ENCODE results near the gene MIOX. TPM values are rescaled to one million over a fixed set of nuclear protein-coding genes. Genes with fewer than 3 reads are reported as not detected.

Gene MIOX
- total RNA-seq, 1 donor from 2014 or later: 0.29 TPM

DNA sequence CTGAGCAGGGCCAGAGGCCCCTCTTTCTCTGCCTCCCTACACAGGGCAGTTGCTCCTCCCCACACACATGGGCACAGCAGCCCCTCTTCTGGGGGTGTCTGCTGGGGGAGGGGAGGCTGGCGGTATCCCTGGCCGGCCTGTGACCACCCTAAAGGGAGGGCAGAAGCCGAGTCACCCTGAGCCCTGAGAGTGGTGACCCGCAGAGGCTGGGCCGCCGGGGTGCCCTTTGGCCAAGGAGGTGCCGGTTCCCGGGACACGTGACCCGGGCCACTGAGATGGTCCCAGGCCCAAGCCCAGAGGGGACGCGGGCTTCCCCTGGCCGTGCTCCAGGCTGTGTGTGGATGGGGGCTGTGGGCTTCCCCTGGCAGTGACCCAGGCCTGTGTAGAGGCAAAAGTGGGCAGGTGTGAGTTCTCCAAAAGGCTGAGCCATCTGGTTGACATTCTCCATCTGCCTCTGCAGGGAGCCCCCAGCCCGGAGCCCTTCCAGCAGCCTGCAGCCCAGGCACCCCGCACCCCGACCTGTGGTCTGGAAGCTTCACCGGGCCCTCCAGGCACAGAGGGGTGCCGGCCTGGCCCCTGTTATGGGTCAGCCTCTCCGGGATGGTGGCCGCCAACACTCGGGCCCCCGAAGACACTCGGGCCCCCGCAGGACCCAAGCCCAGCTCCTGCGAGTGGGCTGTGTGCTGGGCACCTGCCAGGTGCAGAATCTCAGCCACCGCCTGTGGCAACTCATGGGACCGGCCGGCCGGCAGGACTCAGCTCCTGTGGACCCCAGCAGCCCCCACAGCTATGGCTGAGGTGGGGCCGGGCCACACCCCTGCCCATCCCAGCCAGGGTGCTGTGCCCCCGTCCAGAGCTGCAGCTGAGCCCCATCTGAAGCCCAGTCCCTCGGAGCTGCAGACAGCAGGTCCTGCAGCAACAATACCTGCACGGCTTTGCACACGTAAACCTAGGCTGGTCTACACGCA is 4.3 kb upstream of the MIOX start:
- Mint-ChIP-seq H3K9me3 (no peaks in the 10 kb centered on the region), H3K4me1 (ENCODE audit: low read depth) (peaks cover 4% of the 10 kb centered on the region), H3K27me3 (ENCODE audit: insufficient read depth) (peaks cover 18% of the 10 kb centered on the region), H3K4me3 (peak overlapping the region; percentile 83), H3K36me3 (ENCODE audit: low read depth) (no peaks in the 10 kb centered on the region), H3K27ac (no peak overlapping the region)
- no peak for DNase-seq (ENCODE audit: low spot score)
- intact Hi-C loops (cut with micrococcal nuclease): no loop called here

DNA sequence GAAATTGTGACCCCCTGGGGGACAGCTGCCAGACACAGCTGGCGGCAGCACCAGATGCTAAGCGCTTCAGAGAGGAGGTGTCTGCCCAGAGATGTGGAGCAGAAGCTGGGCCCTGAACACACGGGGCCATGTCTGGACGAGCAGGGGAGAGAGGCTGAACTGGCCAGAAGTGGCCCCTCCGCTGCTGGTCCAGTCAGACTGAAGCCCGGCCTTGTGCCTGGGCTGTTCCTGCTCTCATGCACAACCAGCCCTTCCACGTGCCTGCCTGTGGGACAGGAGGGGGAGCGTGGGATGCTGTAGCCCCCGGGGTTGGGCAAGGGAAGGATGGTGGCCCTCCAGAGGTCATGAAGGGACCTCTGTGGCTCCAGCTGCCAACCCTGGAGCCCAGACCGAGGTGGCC is 3.6 kb upstream of the MIOX start:
- no peaks in the 10 kb centered on the region for H3K36me3 Mint-ChIP-seq (ENCODE audit: low read depth)
- DNase-seq (ENCODE audit: low spot score): no peak
- intact Hi-C loops (cut with micrococcal nuclease): no loop called here
- peaks cover 18% of the 10 kb centered on the region for H3K27me3 Mint-ChIP-seq (ENCODE audit: insufficient read depth)
- peaks cover 4% of the 10 kb centered on the region for H3K4me1 Mint-ChIP-seq (ENCODE audit: low read depth)
- no peaks in the 10 kb centered on the region for H3K9me3 Mint-ChIP-seq
- peak overlapping the region; percentile 53 for H3K4me3 Mint-ChIP-seq
- no peak overlapping the region for H3K27ac Mint-ChIP-seq

DNA sequence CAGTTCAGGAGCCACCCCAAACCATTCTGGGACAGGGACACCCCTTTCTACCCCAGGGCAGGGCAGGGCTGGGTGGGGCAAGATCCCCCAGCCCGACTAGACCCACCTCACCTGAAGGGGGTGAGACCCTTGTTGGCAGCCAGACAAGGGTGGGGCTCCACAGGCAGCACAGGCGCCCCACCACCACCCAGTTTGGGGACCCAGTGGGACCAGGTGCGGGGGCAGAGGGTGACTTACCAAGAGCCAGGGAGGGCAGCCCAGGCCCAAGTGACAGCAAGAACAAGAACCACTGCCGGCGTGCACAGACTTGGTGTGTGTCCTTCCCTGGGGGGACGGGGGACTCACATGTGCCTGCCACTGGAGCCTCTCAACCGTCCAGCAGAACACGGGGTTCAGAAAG is 3.1 kb upstream of the MIOX start:
- H3K27ac Mint-ChIP-seq: no peak overlapping the region
- intact Hi-C loops (cut with micrococcal nuclease): no loop called here
- peaks cover 4% of the 10 kb centered on the region for H3K4me1 Mint-ChIP-seq (ENCODE audit: low read depth)
- H3K9me3 Mint-ChIP-seq: no peaks in the 10 kb centered on the region
- no peak for DNase-seq (ENCODE audit: low spot score)
- H3K4me3 Mint-ChIP-seq: peak overlapping the region; percentile 53
- H3K36me3 Mint-ChIP-seq (ENCODE audit: low read depth): no peaks in the 10 kb centered on the region
- H3K27me3 Mint-ChIP-seq (ENCODE audit: insufficient read depth): peaks cover 16% of the 10 kb centered on the region

GRCh38 chr22:50483977-50484853 is 2.4 kb upstream of the MIOX start:
- intact Hi-C loops (cut with micrococcal nuclease): no loop called here
- Mint-ChIP-seq H3K4me1 (ENCODE audit: low read depth) (peaks cover 4% of the 10 kb centered on the region), H3K36me3 (ENCODE audit: low read depth) (no peaks in the 10 kb centered on the region), H3K4me3 (peak overlapping the region; percentile 53), H3K9me3 (no peaks in the 10 kb centered on the region), H3K27ac (no peak overlapping the region), H3K27me3 (ENCODE audit: insufficient read depth) (peaks cover 14% of the 10 kb centered on the region)
- DNase-seq (ENCODE audit: low spot score): no peak

DNA sequence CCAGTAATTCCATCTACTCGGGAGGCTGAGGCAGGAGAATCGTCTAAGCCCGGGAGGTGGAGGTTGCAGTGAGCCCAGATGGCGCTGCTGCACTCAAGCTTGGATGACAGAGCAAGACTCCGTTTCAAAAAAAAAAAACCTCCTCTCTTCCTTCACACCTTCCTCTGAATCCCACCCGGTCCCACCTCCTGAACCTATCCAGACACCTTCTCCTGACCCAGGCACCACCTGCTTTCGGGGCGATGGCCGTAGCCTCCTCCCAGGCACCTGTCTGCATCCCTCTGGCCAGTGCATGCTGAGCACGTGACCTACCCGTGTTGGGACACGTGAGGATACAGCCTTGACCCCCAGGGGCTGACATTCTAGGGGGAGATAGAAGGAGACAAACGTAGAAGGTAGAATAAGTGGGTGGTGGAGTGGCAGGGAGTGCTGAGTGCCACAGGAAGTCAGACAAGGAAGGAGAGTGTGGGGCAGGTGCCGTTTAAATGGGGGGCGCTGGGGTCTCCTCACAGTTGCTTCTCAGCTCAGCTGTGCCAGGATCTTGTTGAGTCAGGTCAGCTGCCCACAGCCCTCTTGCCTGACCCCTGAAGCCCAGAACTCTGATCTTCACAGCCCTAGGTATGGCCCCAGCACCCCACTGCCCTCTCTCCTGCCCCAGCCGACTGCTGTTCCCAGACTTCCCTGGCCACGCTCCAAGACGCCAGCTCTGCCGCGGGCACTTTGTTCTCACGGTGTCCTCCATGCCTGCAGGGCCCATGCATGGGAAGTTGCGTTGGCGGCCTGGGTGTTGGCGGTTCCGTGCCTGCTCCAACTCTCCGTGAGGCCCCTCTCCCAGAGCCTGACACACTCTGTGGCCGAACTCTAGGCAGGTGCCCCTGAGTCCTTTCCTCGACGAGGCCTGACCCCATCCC is 1.2 kb upstream of the MIOX start:
- Mint-ChIP-seq H3K9me3 (no peaks in the 10 kb centered on the region), H3K27me3 (ENCODE audit: insufficient read depth) (peaks cover 4% of the 10 kb centered on the region), H3K4me1 (ENCODE audit: low read depth) (no peaks in the 10 kb centered on the region), H3K36me3 (ENCODE audit: low read depth) (no peaks in the 10 kb centered on the region), H3K4me3 (no peak overlapping the region), H3K27ac (no peak overlapping the region)
- intact Hi-C loops (cut with micrococcal nuclease): no loop called here
- DNase-seq (ENCODE audit: low spot score): no peak

GRCh38 chr22:50487290-50488005 is 789 bp downstream of the MIOX start:
- no peaks in the 10 kb centered on the region for H3K36me3 Mint-ChIP-seq (ENCODE audit: low read depth)
- DNase-seq (ENCODE audit: low spot score): no peak
- peaks cover 7% of the 10 kb centered on the region for H3K4me1 Mint-ChIP-seq (ENCODE audit: low read depth)
- H3K27ac Mint-ChIP-seq: no peak overlapping the region
- no peak overlapping the region for H3K4me3 Mint-ChIP-seq
- intact Hi-C loops (cut with micrococcal nuclease): no loop called here
- peaks cover 2% of the 10 kb centered on the region for H3K27me3 Mint-ChIP-seq (ENCODE audit: insufficient read depth)
- H3K9me3 Mint-ChIP-seq: no peaks in the 10 kb centered on the region

DNA sequence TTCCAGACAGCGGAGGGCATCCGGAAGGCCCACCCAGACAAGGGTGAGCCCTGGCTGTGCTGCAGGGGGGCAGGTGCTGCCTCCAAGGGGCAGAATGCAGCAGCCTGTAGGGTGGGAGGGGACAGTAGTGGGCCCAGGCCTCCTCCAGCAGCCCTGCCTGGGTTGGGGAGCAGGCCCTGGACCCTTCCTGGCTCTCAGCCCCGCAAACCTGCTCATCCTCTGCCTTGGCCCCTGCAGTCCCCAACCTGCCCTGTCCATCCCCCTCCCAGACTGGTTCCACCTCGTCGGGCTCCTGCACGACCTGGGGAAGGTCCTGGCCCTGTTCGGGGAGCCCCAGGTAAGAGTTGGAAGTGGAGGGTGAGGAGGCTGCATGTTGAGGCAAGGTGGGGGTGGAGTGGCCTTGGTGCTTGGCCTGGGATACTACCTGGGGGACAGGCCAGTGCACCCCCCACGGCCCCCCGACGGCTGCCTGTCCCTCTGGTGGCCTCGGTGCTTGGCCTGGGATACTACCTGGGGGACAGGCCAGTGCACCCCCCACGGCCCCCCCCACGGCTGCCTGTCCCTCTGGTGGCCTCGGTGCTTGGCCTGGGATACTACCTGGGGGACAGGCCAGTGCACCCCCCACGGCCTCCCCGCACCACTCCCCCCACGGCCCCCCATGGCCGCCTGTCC is 1.5 kb downstream of the MIOX start:
- no peak overlapping the region for H3K27ac Mint-ChIP-seq
- intact Hi-C loops (cut with micrococcal nuclease): no loop called here

DNA sequence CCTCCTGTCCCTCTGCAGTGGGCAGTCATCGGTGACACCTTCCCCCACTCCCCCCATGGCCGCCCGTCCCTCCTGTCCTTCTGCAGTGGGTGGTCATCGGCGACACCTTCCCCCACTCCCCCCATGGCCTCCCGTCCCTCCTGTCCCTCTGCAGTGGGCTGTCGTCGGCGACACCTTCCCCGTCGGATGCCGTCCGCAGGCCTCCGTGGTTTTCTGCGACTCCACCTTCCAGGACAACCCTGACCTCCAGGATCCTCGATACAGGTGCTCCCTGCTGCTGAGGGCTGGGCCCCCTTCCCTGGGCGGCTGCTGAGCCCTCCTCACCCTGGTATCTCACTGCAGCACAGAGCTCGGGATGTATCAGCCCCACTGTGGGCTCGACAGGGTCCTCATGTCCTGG is 2.2 kb downstream of the MIOX start:
- no peak overlapping the region for H3K27ac Mint-ChIP-seq
- H3K27me3 Mint-ChIP-seq (ENCODE audit: insufficient read depth): peaks cover 6% of the 10 kb centered on the region
- intact Hi-C loops (cut with micrococcal nuclease): no loop called here
- DNase-seq (ENCODE audit: low spot score): no peak
- peaks cover 7% of the 10 kb centered on the region for H3K4me1 Mint-ChIP-seq (ENCODE audit: low read depth)
- no peaks in the 10 kb centered on the region for H3K9me3 Mint-ChIP-seq
- H3K36me3 Mint-ChIP-seq (ENCODE audit: low read depth): no peaks in the 10 kb centered on the region
- H3K4me3 Mint-ChIP-seq: no peak overlapping the region

More for the DNA sequence above, 1.5 kb downstream of the MIOX start:
- no peak for DNase-seq (ENCODE audit: low spot score)
- Mint-ChIP-seq H3K9me3 (no peaks in the 10 kb centered on the region), H3K4me3 (no peak overlapping the region), H3K27me3 (ENCODE audit: insufficient read depth) (peaks cover 5% of the 10 kb centered on the region), H3K4me1 (ENCODE audit: low read depth) (peaks cover 7% of the 10 kb centered on the region), H3K36me3 (ENCODE audit: low read depth) (no peaks in the 10 kb centered on the region)

GRCh38 chr22:50489363-50490243 is 2.9 kb downstream of the MIOX start:
- DNase-seq (ENCODE audit: low spot score): no peak
- Mint-ChIP-seq H3K27me3 (ENCODE audit: insufficient read depth) (peaks cover 6% of the 10 kb centered on the region), H3K9me3 (no peaks in the 10 kb centered on the region), H3K27ac (no peak overlapping the region), H3K36me3 (ENCODE audit: low read depth) (no peaks in the 10 kb centered on the region), H3K4me3 (no peak overlapping the region), H3K4me1 (ENCODE audit: low read depth) (peaks cover 7% of the 10 kb centered on the region)
- intact Hi-C loops (cut with micrococcal nuclease): no loop called here

DNA sequence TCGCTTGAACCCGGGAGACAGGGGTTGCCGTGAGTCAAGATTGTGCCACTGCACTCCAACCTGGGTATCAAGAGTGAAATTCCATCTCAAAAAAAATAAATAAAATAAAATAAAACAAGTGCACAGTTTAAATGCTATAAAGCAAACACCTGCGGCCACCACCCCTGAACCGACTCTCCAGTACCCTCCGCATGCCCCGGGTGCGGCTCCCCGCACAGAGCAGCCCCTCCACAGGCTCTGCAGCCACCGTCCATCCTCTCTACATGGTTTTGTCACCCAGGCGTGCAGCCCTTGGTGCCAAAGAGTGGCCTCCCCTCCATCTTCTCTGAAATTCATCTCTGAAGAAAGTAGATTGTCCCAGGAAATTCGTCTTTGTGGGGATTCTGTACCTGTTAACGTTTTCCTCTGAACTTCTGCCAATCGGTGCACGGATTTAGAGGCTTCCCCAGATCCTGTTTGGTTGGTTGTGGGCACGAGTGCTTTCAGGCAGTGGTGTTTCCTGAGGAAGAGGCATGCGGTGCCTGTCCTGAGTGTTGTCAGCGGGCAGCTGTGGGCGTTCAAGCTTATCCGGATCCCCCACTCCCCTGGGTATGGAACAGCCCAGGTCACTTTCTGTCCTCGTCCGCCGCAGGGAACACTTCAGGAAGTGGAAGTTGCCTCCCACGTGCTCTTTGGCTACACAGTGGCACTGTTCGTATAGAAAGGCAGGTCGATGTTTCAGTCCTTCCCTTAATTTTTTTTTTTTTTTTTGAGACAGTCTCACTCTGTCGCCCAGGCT is 4.1 kb downstream of the MIOX start:
- Mint-ChIP-seq H3K9me3 (no peaks in the 10 kb centered on the region), H3K4me3 (no peak overlapping the region), H3K27me3 (ENCODE audit: insufficient read depth) (peaks cover 8% of the 10 kb centered on the region), H3K27ac (peak overlapping the region; percentile 49), H3K4me1 (ENCODE audit: low read depth) (peaks cover 7% of the 10 kb centered on the region), H3K36me3 (ENCODE audit: low read depth) (no peaks in the 10 kb centered on the region)
- intact Hi-C loops (cut with micrococcal nuclease): no loop called here
- no peak for DNase-seq (ENCODE audit: low spot score)

All from activated T-helper 1 cell treated with anti-CD3 and anti-CD28 coated beads, Interleukin-12 subunit alpha, Interleukin-12 subunit beta, Interleukin-2, Interleukin-4 antibody, amounts not matched to agents 30 ng/mL and 10 ng/mL and 1 ng/mL, durations not matched to agents 14 hours and 24 hours and 36 hours (primary cell).